Lower leg skin (tissue), 3 donors: ENCODE data around the gene CREBZF.

ENCODE experiments used
- POLR2A ChIP-seq, 2 donors: fragments of 450-650 bp; IDR thresholded peaks; one replicate each; pipeline ENCODE4 v1.6.1; 2016 to 2017; ENCODE audit warnings: antibody characterized with exemption in 2 of 2, mild to moderate bottlenecking in 1 of 2, moderate library complexity in 1 of 2
- TF ChIP-seq, protein P1 (sequence below), 3 donors: fragments of 450-650 bp; IDR thresholded peaks; one replicate each; pipeline ENCODE4 v1.5.1; 2016; ENCODE audit warnings: antibody characterized with exemption in 3 of 3, mild to moderate bottlenecking in 3 of 3, moderate library complexity in 2 of 3

DNA sequence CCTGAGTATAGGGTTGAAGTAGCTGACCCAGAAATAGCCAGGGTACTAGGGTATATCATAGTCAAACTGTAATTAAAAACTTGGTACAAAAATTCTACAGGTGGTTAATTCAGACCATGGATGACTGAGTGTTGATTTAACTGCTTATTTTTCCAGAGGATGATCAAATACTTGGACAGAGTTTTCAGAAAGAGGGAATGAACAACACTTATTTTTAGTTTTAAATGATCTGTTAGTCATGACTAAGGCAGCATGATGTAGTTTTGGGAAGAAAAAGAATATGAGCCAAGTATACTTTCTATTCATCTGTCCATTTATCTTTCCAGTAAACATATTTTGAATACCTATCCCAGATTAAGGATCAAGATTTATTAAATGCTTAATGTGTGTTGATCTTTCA, 40.9 kb upstream of the CREBZF start:
- TF ChIP-seq POLR2A (IDR thresholded peaks at IDR 0.05) = no peak
- TF ChIP-seq, protein P1, sequence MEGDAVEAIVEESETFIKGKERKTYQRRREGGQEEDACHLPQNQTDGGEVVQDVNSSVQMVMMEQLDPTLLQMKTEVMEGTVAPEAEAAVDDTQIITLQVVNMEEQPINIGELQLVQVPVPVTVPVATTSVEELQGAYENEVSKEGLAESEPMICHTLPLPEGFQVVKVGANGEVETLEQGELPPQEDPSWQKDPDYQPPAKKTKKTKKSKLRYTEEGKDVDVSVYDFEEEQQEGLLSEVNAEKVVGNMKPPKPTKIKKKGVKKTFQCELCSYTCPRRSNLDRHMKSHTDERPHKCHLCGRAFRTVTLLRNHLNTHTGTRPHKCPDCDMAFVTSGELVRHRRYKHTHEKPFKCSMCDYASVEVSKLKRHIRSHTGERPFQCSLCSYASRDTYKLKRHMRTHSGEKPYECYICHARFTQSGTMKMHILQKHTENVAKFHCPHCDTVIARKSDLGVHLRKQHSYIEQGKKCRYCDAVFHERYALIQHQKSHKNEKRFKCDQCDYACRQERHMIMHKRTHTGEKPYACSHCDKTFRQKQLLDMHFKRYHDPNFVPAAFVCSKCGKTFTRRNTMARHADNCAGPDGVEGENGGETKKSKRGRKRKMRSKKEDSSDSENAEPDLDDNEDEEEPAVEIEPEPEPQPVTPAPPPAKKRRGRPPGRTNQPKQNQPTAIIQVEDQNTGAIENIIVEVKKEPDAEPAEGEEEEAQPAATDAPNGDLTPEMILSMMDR (IDR thresholded peaks at IDR 0.05) = no peak
